ENCODE measurements around the gene RABL6. TPM values are rescaled to one million over a fixed set of nuclear protein-coding genes. Genes with fewer than 3 reads are reported as not detected.
"Not testable (repeated sequence)": the region's sequence is repeated elsewhere in the genome, so short reads cannot be mapped to it uniquely, and the experiment has no call there.

Gene RABL6
- total RNA-seq, 1 experiment from 2014 or later, result 43.1 TPM

DNA sequence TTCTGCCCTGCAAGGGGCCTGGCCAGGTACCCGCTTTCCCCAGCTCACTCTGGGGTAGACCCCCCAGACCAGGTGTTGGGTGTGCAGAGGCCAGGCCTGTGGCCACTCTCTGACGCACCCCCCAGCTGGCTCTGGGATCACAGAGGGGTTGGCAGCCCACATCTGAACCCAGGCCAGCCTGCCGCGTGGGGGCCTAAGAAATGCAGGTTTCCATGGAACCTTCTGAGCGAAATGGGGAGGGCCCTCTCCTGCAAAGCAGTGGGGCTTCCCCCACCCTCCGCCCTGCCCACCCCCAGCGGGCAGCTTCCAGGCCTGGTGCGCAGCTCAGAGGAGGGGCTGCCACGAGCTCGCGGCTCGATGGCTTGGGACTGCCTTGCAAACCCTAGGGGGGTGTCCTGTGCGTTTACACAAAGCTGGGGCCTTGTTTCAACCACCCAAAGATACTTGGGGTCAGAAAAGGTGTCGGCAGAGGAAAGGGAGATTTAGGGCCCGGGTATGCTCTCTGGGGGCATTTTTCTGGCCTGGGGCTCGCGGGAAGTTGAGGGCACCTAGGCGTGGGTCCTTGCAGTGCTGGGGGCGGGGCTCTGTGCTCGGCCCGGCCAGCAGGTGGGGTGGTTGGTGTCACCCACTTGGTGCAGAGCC, 35.5 kb downstream of the RABL6 start:
- not testable (repeated sequence) for H2AFZ ChIP-seq (ENCODE audit: low read length); H4K20me1 ChIP-seq (ENCODE audit: insufficient read depth, low read depth, low read length); DNase-seq; H3K9me3 ChIP-seq (ENCODE audit: low read length); H3K36me3 ChIP-seq (ENCODE audit: insufficient read depth, low read length); H3K79me2 ChIP-seq (ENCODE audit: low read length); H3K9me2 ChIP-seq (replicated peaks; ENCODE audit: insufficient read depth, low read length); H3K27me3 ChIP-seq (ENCODE audit: low read length)
- Histone ChIP-seq H3K4me1 (ENCODE audit: low read length) (peaks cover 35% of the 10 kb centered on the region), H3K27ac (ENCODE audit: low read length) (peak overlapping the region; percentile 45; the same call in 1 of the 2 replicates), H3K4me3 (ENCODE audit: low read length) (peak overlapping the region; percentile 47; the same call in 1 of the 2 replicates), H3K9ac (ENCODE audit: low read length) (peak overlapping the region; percentile 59), H3K4me2 (ENCODE audit: low read depth, low read length, poor library complexity, severe bottlenecking) (peak overlapping the region; percentile 59)

- not testable (repeated sequence) for H3K9me2 ChIP-seq (replicated peaks; ENCODE audit: insufficient read depth, low read length); H3K9ac ChIP-seq (ENCODE audit: low read length); H3K9me3 ChIP-seq (ENCODE audit: low read length); H2AFZ ChIP-seq (ENCODE audit: low read length); H4K20me1 ChIP-seq (ENCODE audit: insufficient read depth, low read depth, low read length); H3K27ac ChIP-seq (ENCODE audit: low read length); H3K36me3 ChIP-seq (ENCODE audit: insufficient read depth, low read length); H3K27me3 ChIP-seq (ENCODE audit: low read length); H3K79me2 ChIP-seq (ENCODE audit: low read length)
- H3K4me2 ChIP-seq (ENCODE audit: low read depth, low read length, poor library complexity, severe bottlenecking), result peak overlapping the region; percentile 59
- peak overlapping the region; percentile 47; the same call in 1 of the 2 replicates for H3K4me3 ChIP-seq (ENCODE audit: low read length)
- H3K4me1 ChIP-seq (ENCODE audit: low read length), result peaks cover 35% of the 10 kb centered on the region
- DNase-seq, result peak; percentile 80
These were observed 36.3 kb downstream of the RABL6 start for GRCh38 chr9:136843801-136844740.

- Histone ChIP-seq H3K4me1 (ENCODE audit: low read length) (peaks cover 38% of the 10 kb centered on the region), H3K9me3 (ENCODE audit: low read length) (no peaks in the 10 kb centered on the region), H3K79me2 (ENCODE audit: low read length) (no peaks in the 10 kb centered on the region), H3K27me3 (ENCODE audit: low read length) (no peaks in the 10 kb centered on the region), H2AFZ (ENCODE audit: low read length) (no peak overlapping the region), H3K4me2 (ENCODE audit: low read depth, low read length, poor library complexity, severe bottlenecking) (no peak overlapping the region), H3K9me2 (replicated peaks; ENCODE audit: insufficient read depth, low read length) (no peaks in the 10 kb centered on the region), H4K20me1 (ENCODE audit: insufficient read depth, low read depth, low read length) (peaks cover 3% of the 10 kb centered on the region; the same call in 1 of the 2 replicates), H3K27ac (ENCODE audit: low read length) (no peak overlapping the region), H3K4me3 (ENCODE audit: low read length) (no peak overlapping the region), H3K36me3 (ENCODE audit: insufficient read depth, low read length) (no peaks in the 10 kb centered on the region), H3K9ac (ENCODE audit: low read length) (no peak overlapping the region)
- no peak for DNase-seq
These were observed 37.2 kb downstream of the RABL6 start for GRCh38 chr9:136844761-136845464.

GRCh38 chr9:136845465-136846260, 37.9 kb downstream of the RABL6 start:
- H3K9ac ChIP-seq (ENCODE audit: low read length), result no peak overlapping the region
- H3K4me3 ChIP-seq (ENCODE audit: low read length), result no peak overlapping the region
- peaks cover 42% of the 10 kb centered on the region for H3K4me1 ChIP-seq (ENCODE audit: low read length)
- no peaks in the 10 kb centered on the region for H3K27me3 ChIP-seq (ENCODE audit: low read length)
- no peaks in the 10 kb centered on the region for H3K9me3 ChIP-seq (ENCODE audit: low read length)
- no peak overlapping the region for H3K4me2 ChIP-seq (ENCODE audit: low read depth, low read length, poor library complexity, severe bottlenecking)
- H3K27ac ChIP-seq (ENCODE audit: low read length), result no peak overlapping the region
- H3K36me3 ChIP-seq (ENCODE audit: insufficient read depth, low read length), result peaks cover under 1% of the 10 kb centered on the region; the same call in 1 of the 2 replicates
- no peaks in the 10 kb centered on the region for H3K9me2 ChIP-seq (replicated peaks; ENCODE audit: insufficient read depth, low read length)
- no peak overlapping the region for H2AFZ ChIP-seq (ENCODE audit: low read length)
- H4K20me1 ChIP-seq (ENCODE audit: insufficient read depth, low read depth, low read length), result peaks cover 11% of the 10 kb centered on the region
- H3K79me2 ChIP-seq (ENCODE audit: low read length), result no peaks in the 10 kb centered on the region
- DNase-seq, result no peak

DNA sequence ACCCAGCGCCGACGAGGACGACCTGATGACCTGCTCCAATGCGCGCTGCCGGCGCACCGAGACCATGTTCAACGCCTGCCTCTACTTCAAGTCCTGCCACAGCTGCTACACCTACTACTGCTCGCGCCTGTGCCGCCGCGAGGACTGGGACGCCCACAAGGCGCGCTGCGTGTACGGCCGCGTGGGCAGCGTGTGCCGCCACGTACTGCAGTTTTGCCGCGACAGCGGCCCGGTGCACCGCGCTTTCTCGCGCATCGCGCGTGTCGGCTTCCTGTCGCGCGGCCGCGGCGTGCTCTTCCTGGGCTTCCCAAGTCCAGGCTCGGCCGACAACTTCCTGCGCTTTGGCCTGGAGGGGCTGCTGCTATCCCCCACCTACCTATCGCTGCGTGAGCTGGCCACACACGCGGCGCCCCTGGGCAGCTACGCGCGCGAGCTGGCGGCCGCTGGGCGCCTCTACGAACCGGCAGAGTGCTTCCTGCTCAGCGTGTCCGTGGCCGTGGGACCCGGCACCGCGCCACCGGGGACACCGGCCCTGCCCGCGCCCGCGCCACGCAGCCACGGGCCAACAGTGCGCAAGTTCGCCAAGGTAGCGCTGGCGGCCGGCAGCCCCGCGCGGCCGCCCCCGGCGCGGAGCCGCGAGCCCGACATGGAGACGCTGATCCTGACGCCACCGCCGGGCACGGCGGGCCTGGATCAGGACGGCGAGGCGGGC, 38.8 kb downstream of the RABL6 start:
- no peaks in the 10 kb centered on the region for H3K79me2 ChIP-seq (ENCODE audit: low read length)
- DNase-seq, result no peak
- H3K9ac ChIP-seq (ENCODE audit: low read length), result no peak overlapping the region
- H3K9me2 ChIP-seq (replicated peaks; ENCODE audit: insufficient read depth, low read length), result no peaks in the 10 kb centered on the region
- no peaks in the 10 kb centered on the region for H3K27me3 ChIP-seq (ENCODE audit: low read length)
- H4K20me1 ChIP-seq (ENCODE audit: insufficient read depth, low read depth, low read length), result peaks cover 13% of the 10 kb centered on the region
- peaks cover 33% of the 10 kb centered on the region for H3K4me1 ChIP-seq (ENCODE audit: low read length)
- no peak overlapping the region for H3K4me2 ChIP-seq (ENCODE audit: low read depth, low read length, poor library complexity, severe bottlenecking)
- peaks cover 3% of the 10 kb centered on the region; the same call in 1 of the 2 replicates for H3K36me3 ChIP-seq (ENCODE audit: insufficient read depth, low read length)
- no peak overlapping the region for H2AFZ ChIP-seq (ENCODE audit: low read length)
- H3K4me3 ChIP-seq (ENCODE audit: low read length), result no peak overlapping the region
- no peaks in the 10 kb centered on the region for H3K9me3 ChIP-seq (ENCODE audit: low read length)
- no peak overlapping the region for H3K27ac ChIP-seq (ENCODE audit: low read length)

GRCh38 chr9:136847088-136847825, 39.5 kb downstream of the RABL6 start:
- no peaks in the 10 kb centered on the region for H3K9me2 ChIP-seq (replicated peaks; ENCODE audit: insufficient read depth, low read length)
- peak overlapping the region; percentile 73 for H3K9ac ChIP-seq (ENCODE audit: low read length)

More at GRCh38 chr9:136847088-136847825, 39.5 kb downstream of the RABL6 start:
- Histone ChIP-seq H3K27me3 (ENCODE audit: low read length) (no peaks in the 10 kb centered on the region), H3K4me2 (ENCODE audit: low read depth, low read length, poor library complexity, severe bottlenecking) (peak overlapping the region; percentile 74), H4K20me1 (ENCODE audit: insufficient read depth, low read depth, low read length) (peaks cover 13% of the 10 kb centered on the region), H3K27ac (ENCODE audit: low read length) (peak overlapping the region; percentile 63), H3K36me3 (ENCODE audit: insufficient read depth, low read length) (peaks cover 3% of the 10 kb centered on the region; the same call in 1 of the 2 replicates), H3K4me1 (ENCODE audit: low read length) (peaks cover 27% of the 10 kb centered on the region), H2AFZ (ENCODE audit: low read length) (no peak overlapping the region), H3K79me2 (ENCODE audit: low read length) (no peaks in the 10 kb centered on the region), H3K4me3 (ENCODE audit: low read length) (peak overlapping the region; percentile 79), H3K9me3 (ENCODE audit: low read length) (no peaks in the 10 kb centered on the region)
- peak; percentile 82 for DNase-seq

Measured in Karpas-422 (cell line).